Measurements from ENCODE around the gene AGPAT4. TPM values are rescaled to one million over a fixed set of nuclear protein-coding genes. Genes with fewer than 3 reads are reported as not detected.
"Not testable (repeated sequence)": the region's sequence is repeated elsewhere in the genome, so short reads cannot be mapped to it uniquely, and the experiment has no call there.

Gene AGPAT4, protein sequence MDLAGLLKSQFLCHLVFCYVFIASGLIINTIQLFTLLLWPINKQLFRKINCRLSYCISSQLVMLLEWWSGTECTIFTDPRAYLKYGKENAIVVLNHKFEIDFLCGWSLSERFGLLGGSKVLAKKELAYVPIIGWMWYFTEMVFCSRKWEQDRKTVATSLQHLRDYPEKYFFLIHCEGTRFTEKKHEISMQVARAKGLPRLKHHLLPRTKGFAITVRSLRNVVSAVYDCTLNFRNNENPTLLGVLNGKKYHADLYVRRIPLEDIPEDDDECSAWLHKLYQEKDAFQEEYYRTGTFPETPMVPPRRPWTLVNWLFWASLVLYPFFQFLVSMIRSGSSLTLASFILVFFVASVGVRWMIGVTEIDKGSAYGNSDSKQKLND
- total RNA-seq: 1 to 10 TPM in 1 of 6 experiments, under 1 TPM in 5; 0.42 to 1.7 (median 0.78) TPM
- long read RNA-seq, partial matches to known transcripts: 0 of 1 reads
- long read RNA-seq, other reads (novel, unspliced or antisense): 0 of 1 reads

- DNase-seq (no peak), ATAC-seq (peak; percentile 91 to 98 (median 94))
- WGBS (ENCODE audit: insufficient coverage, low coverage, low lambda C conversion rate, missing lambda C conversion rate): 1% methylated on average over 17 of the region's 21 CpGs
- Histone ChIP-seq H3K4me1 (no peaks in the 10 kb centered on the region), H3K36me3 (no peaks in the 10 kb centered on the region), H3K27ac (peak within 1 kb of the TSS in 1 of 3 donors; percentile 37), H3K27me3 (peaks cover 0 to 2% of the 10 kb centered on the region in 2 donors), H3K4me3 (peak within 1 kb of the TSS; percentile 31 to 43 (median 32)), H3K9me3 (no peaks in the 10 kb centered on the region)
- no peak for TF ChIP-seq POLR2A (IDR thresholded peaks at IDR 0.05)
- TF ChIP-seq, protein P1, sequence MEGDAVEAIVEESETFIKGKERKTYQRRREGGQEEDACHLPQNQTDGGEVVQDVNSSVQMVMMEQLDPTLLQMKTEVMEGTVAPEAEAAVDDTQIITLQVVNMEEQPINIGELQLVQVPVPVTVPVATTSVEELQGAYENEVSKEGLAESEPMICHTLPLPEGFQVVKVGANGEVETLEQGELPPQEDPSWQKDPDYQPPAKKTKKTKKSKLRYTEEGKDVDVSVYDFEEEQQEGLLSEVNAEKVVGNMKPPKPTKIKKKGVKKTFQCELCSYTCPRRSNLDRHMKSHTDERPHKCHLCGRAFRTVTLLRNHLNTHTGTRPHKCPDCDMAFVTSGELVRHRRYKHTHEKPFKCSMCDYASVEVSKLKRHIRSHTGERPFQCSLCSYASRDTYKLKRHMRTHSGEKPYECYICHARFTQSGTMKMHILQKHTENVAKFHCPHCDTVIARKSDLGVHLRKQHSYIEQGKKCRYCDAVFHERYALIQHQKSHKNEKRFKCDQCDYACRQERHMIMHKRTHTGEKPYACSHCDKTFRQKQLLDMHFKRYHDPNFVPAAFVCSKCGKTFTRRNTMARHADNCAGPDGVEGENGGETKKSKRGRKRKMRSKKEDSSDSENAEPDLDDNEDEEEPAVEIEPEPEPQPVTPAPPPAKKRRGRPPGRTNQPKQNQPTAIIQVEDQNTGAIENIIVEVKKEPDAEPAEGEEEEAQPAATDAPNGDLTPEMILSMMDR (IDR thresholded peaks at IDR 0.05): no peak
- intact Hi-C loops (cut with DNase I): no loop called here
These were observed at the start of gene AGPAT4 for GRCh38 chr6:161273752-161274487. Gene AGPAT4 (minus strand): TSS chr6:161274061. CDS start chr6:161232213, 41,848 bp downstream.

DNA sequence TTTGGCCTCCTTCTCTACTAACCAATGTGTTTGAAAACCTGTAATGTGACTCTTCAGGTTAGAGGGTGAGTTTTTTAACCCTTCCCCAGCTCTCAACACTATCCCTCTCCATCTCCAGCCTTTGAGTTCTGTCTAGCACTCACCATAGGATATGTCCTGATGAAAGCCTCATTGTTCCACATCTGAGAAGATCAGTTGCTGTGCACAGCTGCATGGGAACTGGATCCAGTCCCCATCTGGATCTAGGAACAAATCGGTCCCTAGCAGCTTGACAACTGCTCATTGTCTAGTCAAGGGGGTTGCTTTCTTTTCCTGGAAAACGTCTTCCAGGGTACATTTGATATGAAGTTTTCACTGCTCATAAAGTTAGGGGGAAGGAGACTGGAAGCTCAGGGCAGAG lies 45.4 kb upstream of the AGPAT4 start:
- WGBS (ENCODE audit: insufficient coverage, low coverage, low lambda C conversion rate, missing lambda C conversion rate): 47% methylated on average over 2 of the region's 2 CpGs
- DNase-seq (no peak), ATAC-seq (no peak)
- H3K4me3 ChIP-seq: no peak overlapping the region
- no peaks in the 10 kb centered on the region for H3K27me3 ChIP-seq
- H3K27ac ChIP-seq: no peak overlapping the region
- no peaks in the 10 kb centered on the region for H3K9me3 ChIP-seq
- H3K4me1 ChIP-seq: no peaks in the 10 kb centered on the region
- TF ChIP-seq, protein P1 (IDR thresholded peaks at IDR 0.05): no peak
- no peak for TF ChIP-seq POLR2A (IDR thresholded peaks at IDR 0.05)
- intact Hi-C loops (cut with DNase I): no loop called here
- H3K36me3 ChIP-seq: no peaks in the 10 kb centered on the region

- no peak for ATAC-seq
- 60% methylated on average over 6 of the region's 6 CpGs for WGBS (ENCODE audit: insufficient coverage, low coverage, low lambda C conversion rate, missing lambda C conversion rate)
These were observed 44.6 kb upstream of the AGPAT4 start for GRCh38 chr6:161318456-161318855.

GRCh38 chr6:161316531-161316930 lies 42.7 kb upstream of the AGPAT4 start:
- no peak overlapping the region for H3K4me3 ChIP-seq
- no peak overlapping the region for H3K27ac ChIP-seq
- TF ChIP-seq POLR2A (IDR thresholded peaks at IDR 0.05): no peak
- TF ChIP-seq, protein P1 (IDR thresholded peaks at IDR 0.05): no peak
- H3K9me3 ChIP-seq: no peaks in the 10 kb centered on the region
- 97% methylated on average over 3 of the region's 3 CpGs for WGBS (ENCODE audit: insufficient coverage, low coverage, low lambda C conversion rate, missing lambda C conversion rate)
- H3K27me3 ChIP-seq: no peaks in the 10 kb centered on the region
- no peaks in the 10 kb centered on the region for H3K36me3 ChIP-seq
- ATAC-seq: no peak
- no peaks in the 10 kb centered on the region for H3K4me1 ChIP-seq
- no peak for DNase-seq
- intact Hi-C loops (cut with DNase I): no loop called here

More at GRCh38 chr6:161318456-161318855, 44.6 kb upstream of the AGPAT4 start:
- no peak overlapping the region for H3K4me3 ChIP-seq
- H3K9me3 ChIP-seq: no peaks in the 10 kb centered on the region
- H3K27me3 ChIP-seq: no peaks in the 10 kb centered on the region
- intact Hi-C loops (cut with DNase I): no loop called here
- TF ChIP-seq POLR2A (IDR thresholded peaks at IDR 0.05): no peak
- TF ChIP-seq, protein P1 (IDR thresholded peaks at IDR 0.05): no peak
- no peaks in the 10 kb centered on the region for H3K4me1 ChIP-seq
- no peak for DNase-seq
- H3K36me3 ChIP-seq: no peaks in the 10 kb centered on the region
- H3K27ac ChIP-seq: no peak overlapping the region

- WGBS (ENCODE audit: insufficient coverage, low coverage, low lambda C conversion rate, missing lambda C conversion rate): 70% methylated on average over 14 of the region's 15 CpGs
- H3K9me3 ChIP-seq; H3K36me3 ChIP-seq; intact Hi-C loops (cut with DNase I); H3K27ac ChIP-seq; H3K4me3 ChIP-seq; H3K27me3 ChIP-seq; DNase-seq; H3K4me1 ChIP-seq; ATAC-seq: not testable (repeated sequence)
These were observed 41.5 kb upstream of the AGPAT4 start for GRCh38 chr6:161315246-161315917.

DNA sequence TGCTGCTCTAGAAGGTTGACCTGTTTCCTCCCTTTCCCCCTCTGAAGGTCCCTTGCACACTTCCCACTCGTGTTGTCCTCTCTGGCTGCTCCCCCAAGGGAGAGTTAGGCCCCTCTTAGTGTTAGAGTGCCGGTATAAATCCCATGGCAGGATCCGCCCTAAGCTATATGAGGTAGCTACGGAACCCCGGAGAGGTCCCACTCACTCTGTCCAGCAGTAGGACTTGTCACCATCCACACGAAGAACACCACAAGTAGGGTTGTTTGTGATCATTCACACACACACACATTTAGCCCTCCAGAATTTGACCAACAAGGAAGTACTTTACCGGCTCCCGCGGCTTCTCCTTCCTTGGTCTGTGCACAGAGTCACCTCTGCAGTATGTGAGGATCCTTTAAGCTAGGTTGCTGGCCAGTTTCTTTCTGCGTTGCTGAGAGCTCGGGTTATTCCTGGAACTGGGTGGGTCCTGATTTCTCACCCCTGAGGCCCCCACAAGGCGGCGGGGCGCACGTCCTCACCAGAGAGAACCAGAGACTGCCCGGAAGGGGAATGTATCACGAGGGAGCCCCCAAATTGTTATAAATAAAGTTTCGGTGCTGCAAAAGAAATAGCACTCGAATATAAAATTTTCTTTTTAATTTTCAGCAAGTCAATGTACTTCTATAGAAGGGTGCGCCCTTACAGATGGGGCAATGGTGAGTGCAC lies 40.8 kb upstream of the AGPAT4 start:
- H3K9me3 ChIP-seq; ATAC-seq; H3K36me3 ChIP-seq; H3K4me3 ChIP-seq; intact Hi-C loops (cut with DNase I); DNase-seq; H3K27me3 ChIP-seq; H3K27ac ChIP-seq; H3K4me1 ChIP-seq: not testable (repeated sequence)
- WGBS (ENCODE audit: insufficient coverage, low coverage, low lambda C conversion rate, missing lambda C conversion rate): 81% methylated on average over 14 of the region's 20 CpGs
